SJSA1 (cell line): ENCODE data around the gene ZFYVE28. TPM values are rescaled to one million over a fixed set of nuclear protein-coding genes. Genes with fewer than 3 reads are reported as not detected.

Experiments used
- DNase-seq, 2 experiments: peaks; one replicate each; pipeline ENCODE4 v3.0.0-alpha.2; 2015 to 2020; ENCODE audit warnings: low spot score in 2 of 2, low read depth in 1 of 2
- H3K27ac ChIP-seq: fragments of 250-450 bp; sonication (Bioruptor Pico); 2 replicates; pipeline ENCODE4 v1.5.1; 2020; ENCODE audit warnings: mild to moderate bottlenecking, moderate library complexity
- H3K27me3 ChIP-seq: fragments of 250-450 bp; sonication (Bioruptor Pico); replicated peaks from 2 replicates; pipeline ENCODE4 v1.5.1; 2020; ENCODE audit warnings: mild to moderate bottlenecking, moderate library complexity
- H3K36me3 ChIP-seq: fragments of 250-450 bp; sonication (Bioruptor Pico); 2 replicates; pipeline ENCODE4 v1.5.1; 2020; ENCODE audit warnings: mild to moderate bottlenecking
- H3K4me1 ChIP-seq: fragments of 250-450 bp; sonication (Bioruptor Pico); replicated peaks from 2 replicates; pipeline ENCODE4 v1.6.1; 2021; ENCODE audit warnings: mild to moderate bottlenecking
- H3K4me3 ChIP-seq: fragments of 250-450 bp; sonication (Bioruptor Pico); 2 replicates; pipeline ENCODE4 v1.5.1; 2020; ENCODE audit warnings: mild to moderate bottlenecking
- H3K9me3 ChIP-seq: fragments of 250-450 bp; sonication (Bioruptor Pico); replicated peaks from 2 replicates; pipeline ENCODE4 v1.5.1; 2020; ENCODE audit warnings: mild to moderate bottlenecking
- total RNA-seq: library from RNA; depleted of rRNA; stranded (reverse); fragments of >200 nt; shearing (Covaris generic); gene quantifications from 2 replicates; pipeline ENCODE4 v1.2.3, GENCODE V29; 2014

ZFYVE28 gene
- total RNA-seq, 1 experiment from 2014 or later, result 0.11 TPM

- H3K36me3 ChIP-seq, result no peaks in the 10 kb centered on the region
- DNase-seq, result no peak
- H3K9me3 ChIP-seq, result no peaks in the 10 kb centered on the region
- H3K27ac ChIP-seq, result no peak overlapping the region
- no peaks in the 10 kb centered on the region for H3K4me1 ChIP-seq
- no peak overlapping the region for H3K4me3 ChIP-seq
- no peaks in the 10 kb centered on the region for H3K27me3 ChIP-seq
These were observed 127.3 kb downstream of the ZFYVE28 start for GRCh38 chr4:2290974-2291704.

- Histone ChIP-seq H3K4me1 (no peaks in the 10 kb centered on the region), H3K36me3 (no peaks in the 10 kb centered on the region), H3K4me3 (no peak overlapping the region), H3K27me3 (no peaks in the 10 kb centered on the region), H3K9me3 (no peaks in the 10 kb centered on the region), H3K27ac (no peak overlapping the region)
- no peak for DNase-seq
These were observed 128.0 kb downstream of the ZFYVE28 start for GRCh38 chr4:2290488-2290887.

GRCh38 chr4:2289955-2290333, 128.5 kb downstream of the ZFYVE28 start:
- Histone ChIP-seq H3K27me3 (no peaks in the 10 kb centered on the region), H3K9me3 (no peaks in the 10 kb centered on the region), H3K27ac (no peak overlapping the region), H3K4me1 (no peaks in the 10 kb centered on the region), H3K36me3 (no peaks in the 10 kb centered on the region), H3K4me3 (no peak overlapping the region)
- no peak for DNase-seq

GRCh38 chr4:2289311-2289954, 129.0 kb downstream of the ZFYVE28 start:
- no peaks in the 10 kb centered on the region for H3K36me3 ChIP-seq
- no peaks in the 10 kb centered on the region for H3K27me3 ChIP-seq
- no peaks in the 10 kb centered on the region for H3K9me3 ChIP-seq
- H3K4me3 ChIP-seq, result no peak overlapping the region
- no peak for DNase-seq
- H3K27ac ChIP-seq, result no peak overlapping the region
- no peaks in the 10 kb centered on the region for H3K4me1 ChIP-seq

- Histone ChIP-seq H3K4me1 (no peaks in the 10 kb centered on the region), H3K9me3 (no peaks in the 10 kb centered on the region), H3K36me3 (no peaks in the 10 kb centered on the region), H3K4me3 (no peak overlapping the region), H3K27ac (no peak overlapping the region), H3K27me3 (no peaks in the 10 kb centered on the region)
- no peak for DNase-seq
These were observed 130.3 kb downstream of the ZFYVE28 start for GRCh38 chr4:2288051-2288541.

GRCh38 chr4:2287594-2287915, 130.9 kb downstream of the ZFYVE28 start:
- Histone ChIP-seq H3K4me1 (no peaks in the 10 kb centered on the region), H3K4me3 (no peak overlapping the region), H3K36me3 (no peaks in the 10 kb centered on the region), H3K27ac (no peak overlapping the region), H3K27me3 (no peaks in the 10 kb centered on the region), H3K9me3 (no peaks in the 10 kb centered on the region)
- no peak for DNase-seq

- Histone ChIP-seq H3K27ac (no peak overlapping the region), H3K4me3 (no peak overlapping the region), H3K27me3 (no peaks in the 10 kb centered on the region), H3K36me3 (no peaks in the 10 kb centered on the region), H3K9me3 (no peaks in the 10 kb centered on the region), H3K4me1 (no peaks in the 10 kb centered on the region)
- no peak for DNase-seq
These were observed 131.4 kb downstream of the ZFYVE28 start for GRCh38 chr4:2286904-2287593.

GRCh38 chr4:2285613-2286381, 132.6 kb downstream of the ZFYVE28 start:
- Histone ChIP-seq H3K27me3 (no peaks in the 10 kb centered on the region), H3K4me1 (no peaks in the 10 kb centered on the region), H3K36me3 (no peaks in the 10 kb centered on the region), H3K27ac (no peak overlapping the region), H3K4me3 (no peak overlapping the region), H3K9me3 (no peaks in the 10 kb centered on the region)
- DNase-seq, result no peak

- Histone ChIP-seq H3K4me3 (no peak overlapping the region), H3K9me3 (no peaks in the 10 kb centered on the region), H3K4me1 (no peaks in the 10 kb centered on the region), H3K27ac (no peak overlapping the region), H3K27me3 (no peaks in the 10 kb centered on the region), H3K36me3 (no peaks in the 10 kb centered on the region)
- DNase-seq, result no peak
These were observed 133.4 kb downstream of the ZFYVE28 start for GRCh38 chr4:2284934-2285612.

- H3K27ac ChIP-seq, result no peak overlapping the region
- no peaks in the 10 kb centered on the region for H3K9me3 ChIP-seq
- DNase-seq, result no peak
- H3K27me3 ChIP-seq, result no peaks in the 10 kb centered on the region
- no peak overlapping the region for H3K4me3 ChIP-seq
- no peaks in the 10 kb centered on the region for H3K4me1 ChIP-seq
- no peaks in the 10 kb centered on the region for H3K36me3 ChIP-seq
These were observed 134.1 kb downstream of the ZFYVE28 start for GRCh38 chr4:2284161-2284933.

- no peaks in the 10 kb centered on the region for H3K27me3 ChIP-seq
- DNase-seq, result no peak
- no peaks in the 10 kb centered on the region for H3K4me1 ChIP-seq
- no peak overlapping the region for H3K4me3 ChIP-seq
- no peaks in the 10 kb centered on the region for H3K36me3 ChIP-seq
- no peak overlapping the region for H3K27ac ChIP-seq
- H3K9me3 ChIP-seq, result no peaks in the 10 kb centered on the region
These were observed 135.2 kb downstream of the ZFYVE28 start for GRCh38 chr4:2283199-2283711.

GRCh38 chr4:2281575-2282343, 136.7 kb downstream of the ZFYVE28 start:
- Histone ChIP-seq H3K4me1 (no peaks in the 10 kb centered on the region), H3K36me3 (no peaks in the 10 kb centered on the region), H3K27me3 (no peaks in the 10 kb centered on the region), H3K27ac (no peak overlapping the region), H3K9me3 (no peaks in the 10 kb centered on the region), H3K4me3 (no peak overlapping the region)
- no peak for DNase-seq
